ENCODE data around the gene PIGP.

DNA sequence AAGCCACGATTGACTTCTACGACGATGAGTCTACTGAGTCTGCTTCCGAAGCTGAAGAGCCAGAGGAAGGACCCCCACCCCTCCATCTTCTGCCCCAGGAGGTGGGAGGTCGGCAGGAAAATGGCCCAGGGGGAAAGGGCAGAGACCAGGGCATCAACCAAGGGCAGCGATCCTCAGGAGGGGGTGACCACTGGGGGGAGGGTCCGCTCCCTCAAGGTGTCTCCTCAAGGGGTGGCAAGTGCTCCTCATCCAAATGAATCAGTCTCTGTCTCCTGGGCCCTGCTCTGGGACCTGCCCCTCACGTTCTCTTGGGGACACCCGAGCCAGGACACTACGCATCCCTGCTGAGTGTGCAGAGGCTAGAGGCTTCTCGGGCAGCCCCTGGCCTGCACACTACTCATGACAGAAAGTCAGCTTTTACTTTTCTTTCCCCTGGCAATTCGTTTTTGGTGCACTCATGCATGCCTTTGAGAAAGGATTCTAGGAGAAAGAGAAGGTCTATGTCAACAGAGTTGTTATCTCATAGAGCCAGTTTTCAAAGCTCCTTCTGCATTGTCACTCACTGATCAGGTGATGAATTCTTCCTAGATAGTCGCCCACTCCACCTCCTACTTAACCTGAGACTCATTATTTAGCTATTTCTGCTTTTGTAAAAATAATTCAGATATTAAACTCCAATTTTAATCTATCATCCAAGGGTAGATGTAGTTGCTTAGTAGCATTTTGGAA, 54.8 kb downstream of the PIGP start:
- no peak for TF ChIP-seq CTCF (IDR thresholded peaks at IDR 0.05)
- no peak for TF ChIP-seq POLR2A (IDR thresholded peaks at IDR 0.05)
- TF ChIP-seq POLR2AphosphoS5 (IDR thresholded peaks at IDR 0.05) = no peak

All from breast epithelium (tissue), 3 donors.